Tibial nerve (tissue), 4 donors: ENCODE results near the gene HIBADH. TPM values are rescaled to one million over a fixed set of nuclear protein-coding genes. Genes with fewer than 3 reads are reported as not detected.

Experiments
- DNase-seq, 2 donors: peaks; one replicate each; pipeline ENCODE4 v3.0.0-alpha.2; 2019; ENCODE audit warnings: low spot score in 2 of 2
- H3K27ac ChIP-seq, 4 donors: fragments of 200-600 bp; sonication (generic) in 3 of 4; one replicate each; pipeline ENCODE4 v1.5.1; 2017 to 2019; ENCODE audit warnings: mild to moderate bottlenecking in 1 of 4
- H3K27me3 ChIP-seq, 2 donors: fragments of 200-600 bp; sonication (generic) in 1 of 2; one replicate each; pipeline versions ENCODE4 v1.5.1 to v1.6.0; 2017 to 2019
- H3K36me3 ChIP-seq, 3 donors: fragments of 200-600 bp; sonication (generic); one replicate each; pipeline ENCODE4 v1.5.1; 2018 to 2019
- H3K4me1 ChIP-seq, 4 donors: fragments of 200-600 bp; sonication (generic) in 3 of 4; one replicate each; pipeline ENCODE4 v1.5.1; 2017 to 2019
- H3K4me3 ChIP-seq, 4 donors: fragments of 200-600 bp; sonication (generic) in 3 of 4; one replicate each; pipeline ENCODE4 v1.5.1; 2017 to 2019; ENCODE audit warnings: mild to moderate bottlenecking in 1 of 4, moderate library complexity in 1 of 4
- H3K9me3 ChIP-seq, 4 donors: fragments of 200-600 bp; sonication (generic) in 3 of 4; one replicate each; pipeline ENCODE4 v1.5.1; 2017 to 2019
- CTCF ChIP-seq, 5 experiments: fragments of 200-600 bp in 3 of 5; fragments of 450-650 bp in 2 of 5; sonication (generic) in 3 of 5; IDR thresholded peaks; one replicate each; pipeline ENCODE4 v1.5.1; 2016 to 2019; ENCODE audit warnings: antibody characterized with exemption in 5 of 5, mild to moderate bottlenecking in 3 of 5, moderate library complexity in 2 of 5
- EP300 ChIP-seq, 2 donors: sonication (generic); formaldehyde crosslinking; IDR thresholded peaks; one replicate each; pipeline ENCODE4 v1.6.1; 2017; ENCODE audit warnings: antibody characterized with exemption in 2 of 2, mild to moderate bottlenecking in 1 of 2
- POLR2A ChIP-seq, 2 donors: fragments of 450-650 bp; IDR thresholded peaks; one replicate each; pipeline ENCODE4 v1.6.1; 2017; ENCODE audit warnings: antibody characterized with exemption in 2 of 2, mild to moderate bottlenecking in 2 of 2, moderate library complexity in 2 of 2
- WGBS, 2 donors: methylation state at CpG; one replicate each; pipeline ENCODE4 v1.1.5; 2018; 5-methylcytosine and 5-hydroxymethylcytosine counted together
- total RNA-seq, 4 donors: library from RNA; depleted of rRNA; stranded (reverse); fragments of >200 nt; gene quantifications; one replicate each; pipeline ENCODE4 v1.1.0, GENCODE V29; 2016

HIBADH gene
- total RNA-seq, 4 donors from 2014 or later: 36.6 to 44.0 (median 41.7) TPM

GRCh38 chr7:27492224-27492623, 170.5 kb downstream of the HIBADH start:
- Histone ChIP-seq H3K4me3 (no peak overlapping the region), H3K27ac (no peak overlapping the region), H3K27me3 (no peaks in the 10 kb centered on the region), H3K4me1 (no peaks in the 10 kb centered on the region), H3K9me3 (peaks cover 0 to 20% (median 0%) of the 10 kb centered on the region in 4 donors), H3K36me3 (no peaks in the 10 kb centered on the region)
- DNase-seq: no peak
- WGBS, 2 donors: 97 to 98% methylated on average over 9 of the region's 11 CpGs
- TF ChIP-seq POLR2A (IDR thresholded peaks at IDR 0.05): no peak
- TF ChIP-seq EP300 (IDR thresholded peaks at IDR 0.05): no peak
- no peak for TF ChIP-seq CTCF (IDR thresholded peaks at IDR 0.05)

- Histone ChIP-seq H3K4me1 (no peaks in the 10 kb centered on the region), H3K4me3 (no peak overlapping the region), H3K27me3 (no peaks in the 10 kb centered on the region), H3K27ac (no peak overlapping the region), H3K36me3 (no peaks in the 10 kb centered on the region), H3K9me3 (peaks cover 0 to 20% (median 0%) of the 10 kb centered on the region in 4 donors)
- WGBS, 2 donors: 97 to 98% methylated on average over 19 to 21 of the region's 21 CpGs
- no peak for DNase-seq
- TF ChIP-seq EP300 (IDR thresholded peaks at IDR 0.05): no peak
- TF ChIP-seq POLR2A (IDR thresholded peaks at IDR 0.05): no peak
- TF ChIP-seq CTCF (IDR thresholded peaks at IDR 0.05): no peak
These were observed 171.1 kb downstream of the HIBADH start for GRCh38 chr7:27491534-27491933.

- DNase-seq: no peak
- H3K27me3 ChIP-seq: no peaks in the 10 kb centered on the region
- no peaks in the 10 kb centered on the region for H3K4me1 ChIP-seq
- TF ChIP-seq POLR2A (IDR thresholded peaks at IDR 0.05): no peak
- TF ChIP-seq EP300 (IDR thresholded peaks at IDR 0.05): no peak
- TF ChIP-seq CTCF (IDR thresholded peaks at IDR 0.05): no peak
- H3K9me3 ChIP-seq: peaks cover 0 to 16% (median 0%) of the 10 kb centered on the region in 4 donors
- H3K4me3 ChIP-seq: no peak overlapping the region
- no peaks in the 10 kb centered on the region for H3K36me3 ChIP-seq
- no peak overlapping the region for H3K27ac ChIP-seq
- WGBS, 2 donors: 76 to 82% methylated on average over 8 of the region's 8 CpGs
These were observed 175.2 kb downstream of the HIBADH start for GRCh38 chr7:27487509-27487908.

GRCh38 chr7:27484451-27484850, 178.2 kb downstream of the HIBADH start:
- Histone ChIP-seq H3K36me3 (no peaks in the 10 kb centered on the region), H3K9me3 (no peaks in the 10 kb centered on the region), H3K4me1 (no peaks in the 10 kb centered on the region), H3K27ac (no peak overlapping the region), H3K4me3 (no peak overlapping the region), H3K27me3 (no peaks in the 10 kb centered on the region)
- DNase-seq: no peak
- 68 to 75% methylated on average over 2 of the region's 2 CpGs for WGBS, 2 donors
- TF ChIP-seq EP300 (IDR thresholded peaks at IDR 0.05): no peak
- no peak for TF ChIP-seq CTCF (IDR thresholded peaks at IDR 0.05)
- TF ChIP-seq POLR2A (IDR thresholded peaks at IDR 0.05): no peak

GRCh38 chr7:27482219-27482618, 180.5 kb downstream of the HIBADH start:
- H3K9me3 ChIP-seq: no peaks in the 10 kb centered on the region
- no peak overlapping the region for H3K4me3 ChIP-seq
- 85 to 90% methylated on average over 1 of the region's 1 CpG for WGBS, 2 donors
- no peak for DNase-seq
- no peaks in the 10 kb centered on the region for H3K36me3 ChIP-seq
- no peak for TF ChIP-seq CTCF (IDR thresholded peaks at IDR 0.05)
- no peaks in the 10 kb centered on the region for H3K27me3 ChIP-seq
- no peaks in the 10 kb centered on the region for H3K4me1 ChIP-seq
- no peak overlapping the region for H3K27ac ChIP-seq
